Activated naive CD4-positive, alpha-beta T cell (primary cell): Measurements from ENCODE around the gene C2orf72.
"Not testable (repeated sequence)": the region's sequence is repeated elsewhere in the genome, so short reads cannot be mapped to it uniquely, and the experiment has no call there.

Experiments
- DNase-seq, 4 experiments: peaks; one replicate each; lab custom pipeline; 2025; lab: John Stamatoyannopoulos, UW

Gene C2orf72

DNA sequence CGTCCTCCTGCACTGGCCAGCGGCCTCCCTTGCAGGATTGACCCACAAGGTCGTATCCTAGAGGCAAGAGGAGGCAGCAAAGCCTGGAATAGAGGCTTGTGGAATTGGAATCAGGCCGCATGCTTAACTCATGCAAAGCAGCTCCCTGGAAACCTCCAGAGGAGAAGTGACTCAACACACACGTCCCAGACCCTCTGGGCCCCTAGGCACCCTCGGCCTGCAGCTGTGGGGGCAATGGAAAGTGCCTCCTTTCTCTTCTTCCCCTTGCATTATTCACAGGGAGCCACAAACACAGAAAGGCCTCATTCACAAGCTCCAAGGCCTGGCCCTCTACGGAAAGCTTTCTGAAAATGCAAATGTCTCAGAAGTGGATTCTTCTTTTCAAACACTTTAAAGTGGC is 21.8 kb upstream of the C2orf72 start:
- no peak for DNase-seq

DNA sequence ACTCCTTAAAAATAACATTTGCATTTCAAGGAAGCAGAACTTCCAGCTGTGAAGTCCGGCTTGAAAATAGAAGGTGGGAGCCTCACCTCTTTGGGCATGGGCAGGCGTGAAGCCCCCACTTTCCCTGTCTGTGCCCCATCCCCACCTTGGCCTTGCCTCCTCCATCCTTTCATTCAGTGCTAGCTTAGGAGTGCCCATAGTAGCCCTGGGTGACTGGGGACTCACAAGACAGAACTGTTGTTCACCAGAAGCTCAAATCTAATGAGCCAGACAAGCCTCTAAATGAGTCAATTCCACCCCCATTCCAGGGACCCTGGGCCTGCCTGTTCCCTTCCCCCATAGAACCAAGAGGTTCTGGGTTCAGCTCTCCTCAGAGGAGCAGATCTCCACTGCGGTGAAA is 21.4 kb upstream of the C2orf72 start:
- no peak for DNase-seq

DNA sequence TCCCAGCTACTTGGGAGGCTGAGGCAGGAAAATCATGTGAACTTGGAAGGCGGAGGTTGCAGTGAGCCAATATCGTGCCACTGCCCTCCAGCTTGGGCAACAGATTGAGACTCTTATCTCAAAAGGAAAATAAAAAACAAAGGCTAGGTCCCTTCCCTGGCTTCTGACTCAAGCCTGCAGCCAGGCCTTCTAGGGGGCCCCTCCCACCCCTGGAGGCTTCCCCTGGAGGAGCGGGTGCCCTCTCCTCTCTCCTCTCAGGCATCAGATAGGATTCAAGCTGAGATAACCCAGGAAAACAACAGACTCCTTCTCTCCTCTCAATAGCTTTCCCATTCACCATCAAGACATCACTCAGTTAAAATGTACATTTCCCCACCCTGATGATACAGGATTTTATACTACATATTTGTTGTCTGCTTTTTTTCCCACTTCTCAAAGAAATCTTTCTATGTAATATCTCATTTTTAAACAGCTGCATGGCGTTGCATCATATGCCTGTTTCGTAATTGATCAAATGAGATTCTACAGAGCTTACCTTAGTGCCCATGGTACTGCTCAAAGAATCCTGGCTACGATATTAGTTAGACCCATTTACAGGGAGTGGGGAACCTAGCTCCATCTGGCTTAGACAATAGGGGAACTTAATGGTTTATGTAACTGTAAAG is 20.6 kb upstream of the C2orf72 start:
- DNase-seq: no peak

DNA sequence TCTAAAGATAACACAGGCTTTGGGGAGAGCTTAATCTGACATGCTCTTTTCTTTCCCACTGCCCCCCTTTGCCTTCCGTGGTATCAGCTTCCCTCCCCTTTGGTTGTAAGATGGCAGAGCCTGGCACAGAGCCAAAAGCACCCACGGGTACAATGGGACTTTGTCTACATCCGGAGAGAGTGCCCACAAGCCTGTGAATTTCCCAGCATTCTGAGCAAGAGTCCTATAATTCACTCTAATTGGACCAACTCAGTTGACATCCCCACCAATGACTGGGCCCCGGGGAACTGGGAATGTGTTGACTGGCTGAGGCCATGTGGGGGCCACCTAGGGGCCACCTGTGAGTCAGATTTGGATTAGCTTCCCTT is 20.1 kb upstream of the C2orf72 start:
- DNase-seq: no peak

DNA sequence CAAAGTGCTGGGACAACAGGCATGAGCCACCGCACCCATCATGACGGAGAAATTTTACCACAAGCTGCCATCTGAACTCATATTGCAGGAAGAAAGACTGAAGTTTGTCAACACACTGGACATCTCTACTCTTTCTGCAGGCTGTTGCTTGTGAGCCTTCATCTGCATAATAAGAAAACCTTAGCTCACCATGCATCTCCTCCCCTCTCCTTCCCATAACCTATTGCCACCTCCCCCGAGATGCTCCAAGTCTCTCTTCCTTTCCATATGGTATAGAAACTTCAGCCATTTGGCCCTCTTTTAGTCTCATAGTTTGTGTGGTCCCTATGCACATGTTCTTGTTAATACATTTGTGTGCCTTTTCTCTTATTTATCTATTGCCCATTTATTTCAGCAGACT is 19.1 kb upstream of the C2orf72 start:
- no peak for DNase-seq

DNA sequence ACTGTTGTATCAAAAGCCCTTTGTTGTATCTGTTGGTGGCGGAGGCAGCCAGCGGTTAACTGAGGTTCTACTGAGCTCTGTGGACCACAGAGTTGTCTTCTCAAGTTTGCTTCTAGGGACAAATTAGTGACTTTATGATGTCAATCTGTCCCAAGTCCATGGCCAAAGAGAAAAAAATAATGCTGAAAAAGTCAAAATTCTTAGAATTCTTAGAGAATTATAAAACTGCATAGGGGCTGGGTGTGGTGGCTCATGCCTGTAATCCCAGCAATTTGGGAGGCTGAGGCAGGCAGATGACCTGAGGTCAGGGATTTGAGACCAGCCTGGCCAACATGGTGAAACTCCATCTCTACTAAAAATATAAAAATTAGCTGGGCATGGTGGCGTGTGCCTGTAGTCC is 12.3 kb upstream of the C2orf72 start:
- DNase-seq: not testable (repeated sequence)

DNA sequence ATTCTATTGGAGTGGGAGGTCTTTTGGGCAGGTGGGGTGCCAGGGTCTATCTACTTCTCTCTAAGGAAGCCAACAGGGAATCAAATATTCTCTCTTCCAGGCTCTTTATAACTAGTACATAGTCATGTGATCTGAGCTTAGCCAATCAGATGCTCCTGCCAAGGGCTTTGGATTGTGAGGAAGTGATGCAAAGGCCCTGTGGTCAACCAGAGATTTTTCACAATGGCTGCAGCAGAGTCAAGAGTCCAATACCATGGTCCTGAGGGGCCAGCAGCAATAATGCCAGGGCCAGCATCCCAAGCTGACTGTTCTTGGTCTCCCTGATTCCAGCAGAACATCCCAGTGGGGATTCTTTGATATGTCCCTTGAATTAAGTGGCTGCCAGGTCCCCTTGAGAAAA is 8.4 kb upstream of the C2orf72 start:
- no peak for DNase-seq

DNA sequence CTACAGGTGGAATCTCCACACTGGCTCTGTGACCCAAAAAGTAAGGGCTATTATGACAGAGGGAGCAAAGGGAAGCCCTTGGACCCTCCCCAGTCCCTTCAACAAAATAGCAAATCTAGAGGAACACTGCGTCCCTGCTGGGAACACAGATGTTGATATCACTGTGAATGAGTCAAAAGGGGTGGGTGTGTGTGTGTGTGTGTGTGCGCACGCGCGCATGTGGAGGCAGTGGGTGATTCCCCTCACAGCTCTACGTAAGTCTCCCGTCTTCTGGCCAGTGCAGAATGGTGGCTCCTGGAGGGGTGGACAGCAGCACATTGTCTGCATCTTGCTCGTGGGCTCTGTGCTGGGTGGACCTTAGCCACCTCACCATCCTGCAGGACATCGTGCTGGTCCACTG is 7.8 kb upstream of the C2orf72 start:
- no peak for DNase-seq

DNA sequence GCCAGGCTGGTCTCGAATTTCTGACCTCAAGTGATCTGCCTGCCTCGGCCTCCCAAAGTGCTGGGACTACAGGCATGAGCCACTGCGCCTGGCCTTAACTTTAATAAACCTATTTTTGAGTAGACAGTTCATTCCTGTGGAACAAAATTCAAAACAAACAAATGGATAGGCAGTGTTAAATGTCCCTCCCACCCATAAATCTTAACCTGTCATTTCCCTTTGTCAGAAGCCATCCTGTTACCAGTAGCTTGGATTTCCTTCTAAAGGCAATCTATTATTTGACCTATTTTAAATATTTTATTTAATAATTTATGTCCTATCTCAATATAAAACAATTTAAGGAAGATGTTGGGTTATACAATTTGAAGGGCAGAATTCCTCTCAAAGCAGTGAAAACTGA is 6.6 kb upstream of the C2orf72 start:
- DNase-seq: no peak

DNA sequence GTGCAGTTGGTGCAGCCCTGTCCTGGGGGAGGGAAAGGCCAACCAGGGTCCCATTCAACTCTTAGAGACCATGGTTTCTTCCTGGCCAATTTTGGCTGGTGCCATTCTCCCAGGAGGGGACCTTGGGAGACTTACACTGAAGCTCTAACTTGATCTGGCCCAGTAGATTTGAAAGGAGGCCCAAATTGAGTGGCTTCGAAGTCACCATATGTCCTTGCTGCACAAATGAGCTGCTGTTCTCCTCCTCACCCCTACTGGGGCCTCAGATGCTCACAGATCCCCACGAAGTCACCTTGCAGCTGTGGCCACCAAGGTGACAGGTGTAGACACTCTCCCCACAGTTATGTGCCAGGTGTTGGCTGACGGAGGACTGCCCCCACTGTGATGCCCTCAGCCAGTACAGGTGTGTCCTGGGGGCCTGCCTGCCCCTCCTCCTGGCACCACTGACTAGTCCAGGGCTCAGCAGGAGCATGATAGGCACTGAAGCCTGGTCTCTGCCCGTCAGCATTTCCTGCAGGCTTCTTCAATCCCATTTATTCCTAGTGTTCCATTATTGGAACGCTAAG is 4.7 kb upstream of the C2orf72 start:
- no peak for DNase-seq

DNA sequence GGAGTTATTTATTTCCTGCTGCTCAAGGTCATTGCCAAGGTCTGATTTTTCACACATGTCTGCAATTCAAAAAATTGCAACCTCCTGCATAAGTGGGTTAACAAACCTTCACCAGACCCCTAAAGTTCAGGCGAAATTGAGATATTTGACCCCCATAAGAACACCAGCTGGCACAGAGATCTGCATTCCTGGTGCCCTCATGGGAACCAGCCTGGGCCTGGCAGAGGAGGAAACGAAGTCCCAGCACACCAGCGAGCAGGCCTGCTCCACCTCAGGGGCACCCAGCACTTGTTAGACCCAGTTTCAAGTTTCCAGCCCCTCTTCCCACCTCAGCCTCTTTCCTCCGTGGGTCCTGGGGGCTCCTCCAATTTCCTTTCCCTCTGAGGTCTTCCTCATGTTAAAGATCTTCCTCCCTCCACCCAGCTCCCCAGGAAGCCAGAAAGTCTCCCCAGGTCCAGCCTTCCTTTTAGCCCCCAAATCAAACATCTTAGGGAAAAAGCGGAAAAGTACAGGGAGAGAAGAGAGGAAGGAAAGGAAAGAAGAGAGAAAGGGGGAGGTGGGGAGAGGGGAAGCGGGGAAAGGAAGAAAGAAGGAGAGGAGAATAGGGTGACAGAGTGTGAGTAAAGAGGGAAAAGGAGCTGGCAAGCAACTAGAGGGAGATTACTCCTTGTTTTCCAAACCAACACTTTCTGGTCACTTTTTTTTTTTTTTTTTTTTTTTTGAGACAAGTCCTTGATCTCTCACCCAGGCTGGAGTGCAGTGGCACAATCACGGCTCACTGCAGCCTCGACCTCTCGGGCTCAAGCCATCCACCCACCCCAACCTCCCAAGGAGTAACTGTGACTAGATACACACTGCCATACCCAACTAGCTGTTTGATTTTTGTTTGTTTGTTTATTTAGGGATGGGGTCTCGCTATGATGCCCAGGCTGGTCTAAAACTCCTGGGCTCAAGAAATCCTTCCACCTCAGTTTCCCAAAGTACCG is 3.9 kb upstream of the C2orf72 start:
- no peak for DNase-seq

DNA sequence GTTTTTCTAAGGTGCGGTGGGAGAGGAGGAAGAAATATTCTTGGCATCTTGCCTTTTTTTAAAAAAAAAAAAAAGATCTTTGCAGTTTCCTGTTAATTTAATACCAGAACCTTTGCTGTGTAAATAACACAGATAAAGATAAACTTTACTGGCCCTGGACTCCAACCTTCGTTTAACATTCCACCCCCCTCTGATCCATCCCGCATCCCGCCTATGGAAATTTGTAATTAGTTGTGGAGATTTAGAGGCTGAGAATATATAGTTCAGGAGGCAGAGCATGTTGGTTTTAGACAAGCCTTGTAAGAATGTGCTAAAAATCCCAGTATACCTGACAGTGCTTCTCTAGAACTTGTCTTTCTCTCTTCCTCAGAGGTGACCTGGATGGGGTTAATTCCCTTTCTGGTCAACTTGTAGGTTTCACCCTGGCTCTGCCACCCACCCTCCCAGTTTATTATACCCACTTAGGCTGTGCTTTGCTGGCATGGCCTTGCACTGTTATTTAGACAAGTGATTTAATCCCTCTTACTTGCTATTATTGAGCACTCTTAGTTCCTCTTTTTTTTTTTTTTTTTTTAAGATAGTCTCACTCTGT is 2.9 kb upstream of the C2orf72 start:
- DNase-seq: no peak

DNA sequence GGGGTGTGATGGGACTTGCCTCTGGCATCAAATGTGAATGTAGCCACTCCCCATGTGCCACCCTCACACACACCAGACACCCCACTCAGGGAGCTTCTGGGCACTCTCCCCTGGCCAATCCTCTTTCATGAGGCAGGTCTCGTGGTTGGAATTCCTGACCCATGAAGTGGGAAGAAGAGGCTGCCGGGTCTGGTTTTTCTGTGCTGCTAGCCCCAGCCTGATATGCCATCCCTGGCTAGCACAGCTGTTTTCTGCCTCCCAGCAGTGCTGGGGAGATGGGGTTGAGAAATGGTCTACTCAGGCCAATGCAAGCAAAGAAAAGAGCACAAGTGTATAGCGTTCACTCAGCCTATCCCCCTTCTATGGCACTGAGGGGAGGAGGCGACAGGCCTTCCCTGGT is 1.2 kb upstream of the C2orf72 start:
- no peak for DNase-seq

DNA sequence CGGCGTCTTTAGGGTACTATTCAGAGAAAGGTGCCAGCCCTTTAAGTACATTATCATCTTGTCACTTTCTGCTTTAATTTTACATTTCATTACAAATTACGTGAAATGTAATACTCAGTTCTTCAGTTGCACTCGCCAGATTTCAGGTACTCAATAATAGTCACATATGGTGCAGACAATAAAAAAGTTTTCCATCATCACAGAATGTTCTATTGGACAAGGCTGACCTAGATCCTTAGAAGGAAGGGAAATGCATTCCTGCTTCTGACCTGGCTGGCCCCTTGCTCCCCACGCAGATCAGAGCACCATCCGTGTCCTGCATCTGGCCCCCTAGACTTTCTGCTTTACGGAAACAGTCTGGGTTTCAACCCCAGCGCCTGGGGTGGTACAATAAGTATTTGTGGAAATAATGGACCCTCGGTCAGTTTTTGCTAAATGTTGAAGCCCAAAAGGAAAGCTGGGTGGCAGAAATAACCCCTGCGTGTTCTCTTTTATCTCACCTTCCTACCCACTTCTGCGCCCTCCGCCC is 681 bp upstream of the C2orf72 start:
- no peak for DNase-seq

DNA sequence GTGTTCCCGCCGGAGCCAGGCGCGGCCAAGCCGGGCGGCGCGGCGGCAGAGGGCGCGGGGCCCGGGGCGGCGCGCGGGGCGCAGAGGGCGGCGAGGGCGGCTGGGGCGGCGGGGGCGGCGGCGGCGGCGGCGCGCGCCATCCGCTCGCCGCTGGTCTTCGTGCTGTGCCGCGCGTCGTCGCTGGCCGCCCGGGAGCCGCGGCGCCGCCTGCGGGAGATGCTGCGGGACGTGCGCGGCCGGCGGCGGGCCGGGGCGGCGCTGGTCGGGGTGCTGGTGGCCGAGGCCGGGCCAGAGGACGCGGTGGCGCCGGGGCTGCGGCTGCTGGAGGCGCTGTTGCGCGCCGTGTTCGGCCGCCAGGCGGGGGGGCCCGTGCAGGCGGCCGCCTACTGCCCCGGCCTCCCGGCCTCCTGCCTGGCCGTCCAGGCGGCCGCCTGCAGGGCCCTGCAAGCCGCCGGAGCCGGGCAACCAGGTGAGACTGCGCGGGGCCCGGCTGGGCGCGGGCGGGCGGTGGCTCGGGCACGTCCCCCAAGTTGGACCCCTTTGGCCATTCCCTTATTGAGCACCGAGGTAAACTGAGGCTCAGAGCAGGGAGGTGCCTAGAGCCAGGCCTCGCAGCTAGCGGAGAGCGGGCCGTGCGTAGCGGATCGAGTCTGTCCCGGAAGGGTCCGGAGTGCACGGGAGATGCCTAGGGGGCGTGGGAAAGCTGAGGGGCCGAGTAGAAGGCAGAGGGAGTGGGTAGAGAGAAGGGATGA is 584 bp downstream of the C2orf72 start:
- no peak for DNase-seq

DNA sequence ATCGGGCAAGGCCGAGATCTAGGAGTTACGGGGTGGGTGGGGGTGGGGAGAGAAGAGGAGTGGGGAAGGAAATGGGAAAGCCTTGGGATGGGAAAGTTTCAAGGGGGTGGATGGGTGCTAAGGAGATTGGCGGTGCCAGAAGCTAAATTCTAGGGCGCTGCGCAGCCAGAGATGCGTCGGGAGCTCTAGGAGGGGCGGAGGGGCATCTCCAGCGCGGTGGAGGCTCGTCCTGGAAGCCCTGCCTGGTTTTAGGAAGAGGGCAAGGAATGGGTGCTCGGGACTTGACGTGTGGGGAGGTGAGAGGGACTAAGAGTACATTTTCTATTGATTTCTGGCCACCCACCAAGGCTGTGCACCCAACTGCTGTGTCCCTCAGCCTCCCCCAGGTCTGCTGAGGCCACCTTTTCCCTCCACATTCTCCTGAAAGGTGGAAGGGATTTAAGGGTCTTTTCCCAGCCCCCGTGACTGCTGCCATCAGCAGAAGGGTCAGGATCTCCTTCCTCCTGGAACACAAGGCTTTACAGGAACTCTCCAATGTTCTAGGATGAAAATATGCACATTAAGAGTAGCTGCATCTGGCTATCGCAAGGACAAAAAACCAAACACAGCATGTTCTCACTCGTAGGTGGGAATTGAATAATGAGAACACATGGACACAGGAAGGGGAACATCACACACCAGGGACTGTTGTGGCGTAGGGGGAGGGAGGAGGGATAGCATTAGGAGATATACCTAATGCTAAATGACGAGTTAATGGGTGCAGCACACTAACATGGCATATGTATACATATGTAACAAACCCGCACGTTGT is 1.4 kb downstream of the C2orf72 start:
- no peak for DNase-seq

DNA sequence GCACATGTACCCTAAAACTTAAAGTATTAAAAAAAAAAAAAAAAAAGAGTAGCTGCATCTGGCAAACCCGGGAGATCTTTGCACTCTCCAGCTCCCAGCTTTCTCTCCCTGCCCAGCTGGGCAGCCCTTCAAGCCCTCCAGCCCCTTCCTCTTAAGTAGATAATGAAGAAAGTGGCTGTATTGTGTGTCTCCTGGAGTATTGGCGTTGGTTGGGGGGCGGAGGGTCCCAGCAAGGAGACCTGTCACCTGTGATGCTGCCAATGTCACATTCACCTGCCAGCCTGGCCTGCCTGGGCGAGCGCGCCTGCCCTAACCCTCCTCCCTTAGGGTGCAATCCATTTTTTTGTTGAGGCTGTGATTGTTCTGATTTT is 2.0 kb downstream of the C2orf72 start:
- DNase-seq: no peak

DNA sequence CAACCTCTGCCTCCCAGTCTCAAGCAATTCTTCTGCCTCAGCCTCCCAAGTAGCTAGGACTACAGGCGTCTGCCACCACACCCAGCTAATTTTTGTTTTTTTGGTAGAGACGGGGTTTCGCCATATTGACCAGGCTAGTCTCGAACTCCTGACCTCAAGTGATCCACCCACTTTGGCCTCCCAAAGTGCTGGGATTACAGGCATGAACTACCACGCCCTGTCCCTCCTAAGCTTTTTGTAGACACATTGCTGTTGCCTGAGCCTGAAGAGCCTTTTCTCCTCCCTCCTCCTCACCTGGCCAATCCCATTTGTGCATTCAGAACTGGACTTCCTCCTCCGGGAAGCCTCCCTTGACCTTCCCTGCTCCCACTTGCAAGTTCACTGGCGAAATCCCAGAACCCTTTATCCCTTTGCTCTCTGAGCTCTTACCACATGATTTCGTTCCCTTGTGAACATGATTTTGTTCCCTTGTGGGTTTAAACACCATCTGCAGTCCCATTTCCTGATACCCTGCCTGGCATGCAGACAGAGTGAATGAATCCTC is 2.6 kb downstream of the C2orf72 start:
- DNase-seq: no peak

DNA sequence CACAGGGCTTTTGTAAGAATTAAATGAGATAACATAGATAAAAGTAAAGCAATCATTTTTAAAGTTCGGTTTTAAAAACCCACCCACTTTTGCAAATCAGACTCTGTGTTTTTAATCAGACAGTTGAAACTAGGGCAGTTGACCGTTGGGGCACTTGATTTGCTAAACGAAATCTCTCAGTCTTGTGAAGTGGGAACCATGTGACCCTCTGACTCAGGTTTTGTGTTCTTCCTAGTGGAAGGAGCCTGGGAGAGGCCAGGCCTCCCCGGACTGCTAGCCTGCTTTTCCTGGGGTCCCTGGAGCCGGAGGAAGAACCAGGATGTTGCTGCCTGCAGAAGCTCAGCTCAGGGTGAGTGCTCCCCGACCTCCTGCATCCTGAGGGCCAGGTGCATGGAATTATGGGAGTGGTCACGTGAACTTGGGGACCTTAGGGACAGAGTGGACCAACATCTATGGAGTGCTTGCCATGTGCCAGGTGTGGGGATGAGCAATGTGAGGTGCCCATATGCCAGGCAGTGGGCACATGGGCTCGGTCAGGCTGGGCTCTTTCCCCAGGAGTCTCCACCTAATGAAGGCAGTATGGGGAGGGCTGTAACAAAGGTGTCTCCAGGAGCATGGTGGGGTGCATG is 3.9 kb downstream of the C2orf72 start:
- no peak for DNase-seq

DNA sequence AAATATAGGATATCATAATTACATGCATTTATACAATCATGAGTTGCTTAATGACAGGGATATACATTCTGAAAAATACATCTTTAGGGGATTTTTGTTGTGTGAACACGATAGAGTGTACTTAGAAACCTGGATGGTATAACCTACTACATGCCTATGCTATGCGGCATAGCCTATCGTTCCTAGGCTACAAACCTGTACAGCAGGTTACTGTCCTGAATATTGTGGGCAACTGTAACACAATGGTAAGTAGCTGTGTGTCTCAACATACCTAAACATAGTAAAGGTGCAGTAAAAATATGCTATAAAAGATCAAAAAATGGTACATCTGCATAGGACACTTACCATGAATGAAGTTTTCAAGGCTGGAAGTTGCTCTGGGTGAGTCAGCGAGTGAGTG is 6.5 kb downstream of the C2orf72 start:
- no peak for DNase-seq
